GM19099 (cell line): ENCODE data around the gene LRRC63.

Experiments
- POLR2A ChIP-seq: IDR thresholded peaks from 3 replicates; pipeline ENCODE4 v1.6.1; 2011; ENCODE audit warnings: low read depth; ENCODE audit not compliant: insufficient read length; ENCODE audit errors: extremely low read depth

LRRC63 gene

DNA sequence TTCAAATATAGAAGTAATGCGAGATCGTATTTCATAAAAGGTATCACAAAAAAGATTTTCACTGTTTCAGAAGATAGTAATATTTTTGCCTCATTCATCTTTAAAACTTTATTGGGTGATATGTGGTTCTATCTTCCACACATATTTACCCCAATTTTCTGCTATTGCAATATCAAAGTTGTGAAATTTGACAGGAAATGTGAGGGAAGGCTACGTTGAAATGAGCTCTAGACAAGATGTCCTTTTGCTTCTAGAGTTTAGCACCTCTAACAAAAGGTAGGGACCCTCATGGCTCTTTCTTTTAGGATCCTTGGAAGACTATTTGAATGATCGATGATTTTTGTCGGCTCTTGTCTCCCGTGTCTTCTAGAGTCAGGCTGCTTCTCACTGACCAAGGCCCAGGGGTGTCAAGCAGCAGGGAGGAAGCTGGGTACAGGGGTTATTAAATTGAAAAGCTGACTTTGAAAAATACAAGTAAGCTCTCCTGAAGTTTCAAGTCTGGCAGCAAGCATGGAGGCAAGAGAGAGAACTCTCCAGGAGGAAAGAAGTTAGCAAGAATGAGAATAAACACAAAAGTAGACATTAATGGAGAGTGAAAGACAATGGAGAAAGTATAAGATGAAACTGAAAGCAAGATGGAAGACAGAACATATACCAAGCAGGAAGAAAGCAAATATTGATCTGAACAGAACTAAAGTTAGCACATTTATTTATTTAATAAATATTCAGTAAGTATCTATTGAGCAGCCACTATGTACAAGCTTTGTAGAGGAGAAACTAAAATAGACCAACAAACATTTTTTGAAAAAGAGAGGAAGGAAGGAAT, 101.9 kb downstream of the LRRC63 start:
- TF ChIP-seq POLR2A = no peak

DNA sequence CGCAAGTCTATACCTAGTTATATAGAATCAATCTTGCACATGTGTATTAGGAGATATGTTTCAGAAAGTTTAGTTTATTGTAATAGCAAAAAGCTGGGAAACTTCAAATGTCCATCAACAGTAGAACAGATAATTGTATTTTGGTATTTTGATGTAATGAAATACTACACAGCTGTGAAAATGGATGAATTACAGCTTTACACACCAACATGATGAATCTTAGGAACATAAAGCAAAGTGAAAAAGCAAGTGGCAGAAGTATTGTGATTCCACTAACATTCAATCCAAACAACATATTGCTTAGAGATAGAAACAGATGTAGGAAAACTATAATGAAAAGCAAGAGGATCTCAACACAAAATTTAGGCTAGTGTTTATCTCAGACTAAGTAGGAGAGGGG, 102.9 kb downstream of the LRRC63 start:
- no peak for TF ChIP-seq POLR2A

DNA sequence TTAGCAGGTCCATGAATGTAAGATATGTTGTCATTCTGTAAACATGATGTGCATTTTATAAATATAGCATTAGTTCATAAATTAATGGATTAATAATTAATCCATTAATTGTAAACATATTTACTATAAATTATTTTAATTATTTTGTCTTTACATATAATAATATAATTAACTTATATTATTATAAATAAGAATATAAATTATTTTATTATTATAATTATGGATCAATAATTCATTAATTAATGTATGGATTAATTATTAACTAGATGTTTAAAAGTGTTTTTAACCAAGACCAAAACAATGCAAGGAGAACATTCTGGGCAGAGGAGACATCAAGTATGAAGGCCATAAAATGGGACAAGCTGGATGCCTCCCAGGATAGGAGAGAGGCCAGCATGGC, 103.3 kb downstream of the LRRC63 start:
- no peak for TF ChIP-seq POLR2A

DNA sequence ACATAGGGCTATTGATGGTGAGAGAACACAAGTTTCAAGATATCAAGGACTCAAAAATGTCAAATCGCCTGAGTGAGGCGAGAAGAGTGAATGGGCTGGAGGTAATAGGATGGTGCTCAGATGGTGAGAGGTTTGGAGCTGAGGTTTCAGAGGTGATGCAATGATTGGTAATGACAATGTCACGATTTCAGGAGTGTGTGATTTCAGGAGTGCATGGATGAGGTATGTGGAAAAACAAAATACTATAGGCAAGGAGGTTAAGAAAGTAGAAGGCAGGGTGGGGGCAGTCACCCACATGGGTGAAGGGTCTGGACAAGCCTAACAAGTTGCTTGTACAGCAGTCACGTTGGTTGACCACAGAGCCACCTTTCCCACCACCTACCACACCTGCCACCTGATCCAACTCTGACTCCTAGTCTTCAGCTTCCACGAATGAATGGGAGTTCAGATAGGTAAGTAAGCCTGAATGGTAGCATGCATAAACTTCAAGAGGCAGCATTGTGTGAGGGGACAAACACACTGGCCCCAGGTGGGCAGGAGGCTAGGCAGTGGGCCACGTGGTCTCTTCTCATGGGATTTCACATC, 103.9 kb downstream of the LRRC63 start:
- TF ChIP-seq POLR2A = no peak

DNA sequence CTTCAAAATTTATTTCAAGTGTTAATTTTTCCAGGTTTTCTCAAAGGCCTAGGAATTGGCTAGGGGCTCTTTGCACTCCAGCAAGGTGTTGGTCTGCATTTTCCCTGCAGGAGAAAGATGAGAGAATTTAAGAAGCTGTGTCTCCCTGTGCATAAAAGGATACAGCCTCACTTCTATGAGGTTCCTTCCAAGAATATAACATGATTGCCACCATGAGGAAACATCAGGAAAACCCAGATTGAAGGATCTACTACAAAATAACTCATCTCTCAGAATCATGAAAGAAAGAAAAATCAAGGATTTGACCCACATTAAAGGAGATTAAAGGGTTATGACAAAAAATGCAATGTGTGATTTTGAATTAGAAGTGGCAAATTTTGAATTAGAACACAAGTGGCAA, 105.4 kb downstream of the LRRC63 start:
- no peak for TF ChIP-seq POLR2A

DNA sequence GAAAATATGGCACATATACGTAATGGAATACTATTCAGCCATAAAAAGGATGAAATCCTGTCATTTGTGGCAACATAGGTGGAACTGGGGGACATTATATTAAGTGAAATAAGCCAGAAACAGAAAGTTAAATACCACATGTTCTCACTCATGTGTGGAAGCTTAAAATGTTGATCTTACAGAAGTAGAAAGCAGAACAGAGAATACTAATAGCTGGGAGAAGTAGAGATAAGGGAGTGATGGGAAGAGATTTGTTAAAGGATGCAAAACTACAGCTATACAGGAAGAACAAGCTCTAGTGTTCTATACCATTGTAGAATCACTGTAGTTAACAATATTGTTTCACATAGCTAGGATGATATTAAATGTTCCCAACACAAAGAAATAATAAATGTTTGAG, 107.3 kb downstream of the LRRC63 start:
- TF ChIP-seq POLR2A = no peak

DNA sequence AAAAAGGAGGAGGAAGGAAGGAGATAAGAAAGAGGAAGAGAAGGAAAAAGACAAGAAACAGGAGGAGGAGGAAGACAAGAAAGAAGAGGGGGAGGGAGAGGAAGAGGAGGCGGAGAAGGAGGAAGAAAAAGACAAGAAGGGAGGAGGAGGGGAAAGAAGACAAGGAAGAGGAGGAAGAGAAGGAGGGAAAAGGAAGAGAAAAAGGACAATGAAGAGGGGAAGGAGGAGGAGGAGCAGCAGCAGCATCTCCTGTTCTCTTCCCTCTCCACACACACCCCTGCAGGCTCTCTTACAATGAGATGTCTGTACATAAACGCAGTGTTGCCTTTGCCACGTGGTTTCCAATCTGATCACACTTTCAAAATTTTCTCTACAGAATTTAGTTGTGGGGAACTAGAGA, 108.7 kb downstream of the LRRC63 start:
- TF ChIP-seq POLR2A = no peak

DNA sequence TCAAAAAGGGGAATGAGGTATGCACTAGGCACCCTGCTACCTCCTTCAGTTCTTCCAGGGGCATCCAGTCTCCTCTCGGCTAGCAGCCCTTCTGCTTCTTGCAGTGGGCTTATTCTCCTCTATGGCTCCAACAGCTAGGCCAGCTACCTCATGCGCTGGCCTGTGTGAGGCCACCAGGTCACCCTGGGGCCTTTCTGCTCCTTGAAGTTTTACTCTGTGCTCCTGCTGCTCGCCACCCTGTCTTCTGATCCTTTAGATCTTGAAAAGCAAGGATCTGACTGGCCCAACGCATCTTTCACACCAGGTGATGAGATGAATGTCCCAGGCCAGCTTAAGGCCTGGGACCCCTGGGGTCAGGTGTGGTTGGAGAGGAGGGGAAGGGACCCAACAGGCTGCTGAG, 109.1 kb downstream of the LRRC63 start:
- TF ChIP-seq POLR2A = no peak

DNA sequence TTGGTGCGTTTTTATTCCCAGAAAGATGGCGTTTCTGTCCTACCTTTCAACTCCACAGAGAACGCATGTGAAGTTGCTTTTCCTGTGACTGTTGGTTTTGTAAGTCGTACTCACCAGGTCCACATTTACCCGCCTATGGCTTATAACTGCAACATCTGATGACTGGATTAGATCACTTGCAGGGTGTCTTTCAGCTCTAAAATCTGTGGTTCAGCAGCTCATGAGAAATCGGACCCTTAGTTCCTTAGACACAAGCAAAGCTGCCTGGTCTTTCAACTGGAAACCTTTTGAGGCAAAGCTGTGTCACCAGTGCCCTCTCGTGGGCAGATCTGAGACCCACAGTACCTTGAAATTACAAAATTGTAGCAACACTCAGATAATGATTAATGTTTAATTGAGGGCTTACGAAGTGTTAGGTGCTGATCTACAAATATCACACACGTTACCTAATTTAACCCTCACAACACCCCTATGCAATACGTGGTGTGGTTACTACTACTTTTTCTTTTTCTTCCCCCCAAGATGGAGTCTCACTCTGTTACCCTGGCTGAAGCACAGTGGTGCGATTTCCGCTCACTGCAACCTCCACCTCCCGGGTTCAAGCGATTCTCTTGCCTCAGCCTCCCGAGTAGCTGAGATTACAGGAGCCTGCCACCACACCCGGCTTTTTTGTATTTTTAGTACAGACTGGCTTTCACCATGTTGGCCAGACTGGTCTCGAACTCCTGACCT, 109.9 kb downstream of the LRRC63 start:
- no peak for TF ChIP-seq POLR2A

DNA sequence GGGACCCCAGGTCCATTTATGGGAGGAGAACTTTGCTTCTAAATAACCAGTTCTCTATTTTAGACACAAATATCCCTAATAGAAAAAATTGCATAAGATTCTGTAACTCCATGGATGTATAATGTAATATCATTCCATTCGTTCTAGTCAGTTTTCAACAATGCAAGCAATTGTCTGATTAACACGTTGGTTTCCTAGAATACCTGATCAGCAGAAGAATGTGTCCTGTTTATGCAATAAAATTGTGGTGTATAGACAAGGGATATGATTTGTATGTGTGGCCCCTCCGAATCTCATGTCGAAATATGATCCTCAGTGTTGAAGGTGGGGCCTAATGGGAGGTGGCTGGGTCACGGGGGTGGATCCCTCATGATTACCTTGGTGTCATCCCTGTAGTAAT, 113.2 kb downstream of the LRRC63 start:
- TF ChIP-seq POLR2A = no peak
